ENCODE data around the gene OBSCN. TPM values are rescaled to one million over a fixed set of nuclear protein-coding genes. Genes with fewer than 3 reads are reported as not detected.
A peak's percentile ranks its signal among the peaks of the same experiment; 100 is the strongest.

Gene OBSCN
- total RNA-seq, 2 donors from 2014 or later: 34.3 to 45.2 TPM

DNA sequence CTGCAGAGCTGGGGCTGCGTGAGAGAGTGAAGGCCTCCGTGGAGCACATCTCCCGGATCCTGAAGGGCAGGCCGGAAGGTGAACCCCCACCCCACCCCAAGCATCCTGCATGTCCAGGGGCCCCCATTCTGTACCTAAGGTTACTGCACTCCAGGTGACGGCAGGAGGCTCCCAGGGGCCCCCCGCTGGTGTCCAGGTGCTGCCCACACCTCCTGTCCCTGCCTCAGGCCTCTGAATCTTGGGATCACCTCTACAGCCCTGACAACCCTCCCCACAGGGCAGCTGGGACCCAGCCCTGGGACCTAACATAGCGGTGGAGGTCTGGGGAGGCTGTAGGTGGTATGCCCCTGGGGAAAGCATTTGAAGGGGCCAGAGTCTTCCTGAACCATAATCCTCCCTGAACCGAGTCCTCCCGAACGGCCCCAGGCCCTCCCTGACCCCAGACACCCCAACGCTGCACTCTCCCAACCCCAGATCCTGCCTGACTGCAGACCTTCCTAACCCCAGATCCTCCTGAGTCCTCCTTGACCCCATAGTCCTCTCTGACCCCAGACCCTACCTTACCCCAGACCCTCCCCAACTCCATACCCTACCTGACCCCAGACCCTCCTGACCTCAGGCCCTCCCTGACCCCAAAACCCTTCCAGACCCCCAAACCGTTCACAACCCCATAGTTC lies 165.3 kb downstream of the OBSCN start:
- no peaks in the 10 kb centered on the region for H3K36me3 ChIP-seq
- DNase-seq (ENCODE audit: low spot score): no peak
- H3K9me3 ChIP-seq: no peaks in the 10 kb centered on the region
- no peak overlapping the region for H3K27ac ChIP-seq
- H3K4me1 ChIP-seq (replicated peaks): no peaks in the 10 kb centered on the region
- intact Hi-C loops (cut with DNase I): no loop called here
- no peak overlapping the region for H3K4me3 ChIP-seq
- no peaks in the 10 kb centered on the region for H3K27me3 ChIP-seq (replicated peaks; ENCODE audit: insufficient read depth)
- TF ChIP-seq, protein P1, sequence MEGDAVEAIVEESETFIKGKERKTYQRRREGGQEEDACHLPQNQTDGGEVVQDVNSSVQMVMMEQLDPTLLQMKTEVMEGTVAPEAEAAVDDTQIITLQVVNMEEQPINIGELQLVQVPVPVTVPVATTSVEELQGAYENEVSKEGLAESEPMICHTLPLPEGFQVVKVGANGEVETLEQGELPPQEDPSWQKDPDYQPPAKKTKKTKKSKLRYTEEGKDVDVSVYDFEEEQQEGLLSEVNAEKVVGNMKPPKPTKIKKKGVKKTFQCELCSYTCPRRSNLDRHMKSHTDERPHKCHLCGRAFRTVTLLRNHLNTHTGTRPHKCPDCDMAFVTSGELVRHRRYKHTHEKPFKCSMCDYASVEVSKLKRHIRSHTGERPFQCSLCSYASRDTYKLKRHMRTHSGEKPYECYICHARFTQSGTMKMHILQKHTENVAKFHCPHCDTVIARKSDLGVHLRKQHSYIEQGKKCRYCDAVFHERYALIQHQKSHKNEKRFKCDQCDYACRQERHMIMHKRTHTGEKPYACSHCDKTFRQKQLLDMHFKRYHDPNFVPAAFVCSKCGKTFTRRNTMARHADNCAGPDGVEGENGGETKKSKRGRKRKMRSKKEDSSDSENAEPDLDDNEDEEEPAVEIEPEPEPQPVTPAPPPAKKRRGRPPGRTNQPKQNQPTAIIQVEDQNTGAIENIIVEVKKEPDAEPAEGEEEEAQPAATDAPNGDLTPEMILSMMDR (IDR thresholded peaks at IDR 0.05): no peak
- TF ChIP-seq POLR2AphosphoS5 (IDR thresholded peaks at IDR 0.05): no peak
- no peak for TF ChIP-seq POLR2A (IDR thresholded peaks at IDR 0.05)
- 90% methylated on average over 10 of the region's 12 CpGs for WGBS

DNA sequence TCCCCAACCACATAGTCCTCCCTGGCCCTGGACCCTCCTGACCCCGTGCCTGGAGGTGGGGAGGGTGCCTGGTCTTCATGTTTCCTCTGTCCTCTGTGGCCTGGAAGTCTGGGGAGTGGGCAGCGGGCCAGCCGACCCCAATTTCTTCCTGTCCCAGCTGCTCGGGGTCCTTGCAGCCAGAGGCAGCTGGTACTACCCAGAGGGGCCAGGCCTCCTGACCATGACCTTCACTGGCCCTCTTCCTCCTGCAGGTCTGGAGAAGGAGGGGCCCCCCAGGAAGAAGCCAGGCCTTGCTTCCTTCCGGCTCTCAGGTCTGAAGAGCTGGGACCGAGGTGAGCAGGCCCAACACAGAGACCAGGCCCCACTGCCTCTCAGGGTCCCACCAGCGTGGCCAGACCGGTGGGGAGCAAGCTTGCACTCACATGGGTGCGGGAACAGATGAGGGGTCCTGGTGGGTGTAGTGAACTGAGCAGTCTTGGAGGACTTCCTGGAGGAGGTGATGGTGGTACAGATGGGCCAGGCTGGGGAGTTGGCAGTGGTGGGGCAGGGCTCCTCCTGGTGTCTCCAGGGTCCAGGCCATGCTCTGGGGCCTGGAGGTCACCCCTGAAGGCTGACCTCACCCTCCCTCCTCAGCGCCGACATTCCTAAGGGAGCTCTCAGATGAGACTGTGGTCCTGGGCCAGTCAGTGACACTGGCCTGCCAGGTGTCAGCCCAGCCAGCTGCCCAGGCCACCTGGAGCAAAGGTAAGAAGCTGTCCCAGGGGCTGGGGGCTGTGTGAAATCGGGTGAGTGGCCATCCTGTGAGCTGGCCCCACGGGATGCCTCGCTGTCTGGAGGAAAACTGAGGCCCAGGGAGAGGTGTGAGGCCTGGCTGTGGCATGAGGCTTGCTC lies 166.1 kb downstream of the OBSCN start:
- 93% methylated on average over 14 of the region's 14 CpGs for WGBS
- Histone ChIP-seq H3K9me3 (no peaks in the 10 kb centered on the region), H3K4me3 (no peak overlapping the region), H3K36me3 (no peaks in the 10 kb centered on the region), H3K4me1 (replicated peaks) (no peaks in the 10 kb centered on the region), H3K27ac (no peak overlapping the region), H3K27me3 (replicated peaks; ENCODE audit: insufficient read depth) (no peaks in the 10 kb centered on the region)
- no peak for DNase-seq (ENCODE audit: low spot score)
- intact Hi-C loops (cut with DNase I): no loop called here
- TF ChIP-seq, protein P1 (IDR thresholded peaks at IDR 0.05): no peak
- TF ChIP-seq POLR2A (IDR thresholded peaks at IDR 0.05): no peak
- TF ChIP-seq POLR2AphosphoS5 (IDR thresholded peaks at IDR 0.05): no peak

DNA sequence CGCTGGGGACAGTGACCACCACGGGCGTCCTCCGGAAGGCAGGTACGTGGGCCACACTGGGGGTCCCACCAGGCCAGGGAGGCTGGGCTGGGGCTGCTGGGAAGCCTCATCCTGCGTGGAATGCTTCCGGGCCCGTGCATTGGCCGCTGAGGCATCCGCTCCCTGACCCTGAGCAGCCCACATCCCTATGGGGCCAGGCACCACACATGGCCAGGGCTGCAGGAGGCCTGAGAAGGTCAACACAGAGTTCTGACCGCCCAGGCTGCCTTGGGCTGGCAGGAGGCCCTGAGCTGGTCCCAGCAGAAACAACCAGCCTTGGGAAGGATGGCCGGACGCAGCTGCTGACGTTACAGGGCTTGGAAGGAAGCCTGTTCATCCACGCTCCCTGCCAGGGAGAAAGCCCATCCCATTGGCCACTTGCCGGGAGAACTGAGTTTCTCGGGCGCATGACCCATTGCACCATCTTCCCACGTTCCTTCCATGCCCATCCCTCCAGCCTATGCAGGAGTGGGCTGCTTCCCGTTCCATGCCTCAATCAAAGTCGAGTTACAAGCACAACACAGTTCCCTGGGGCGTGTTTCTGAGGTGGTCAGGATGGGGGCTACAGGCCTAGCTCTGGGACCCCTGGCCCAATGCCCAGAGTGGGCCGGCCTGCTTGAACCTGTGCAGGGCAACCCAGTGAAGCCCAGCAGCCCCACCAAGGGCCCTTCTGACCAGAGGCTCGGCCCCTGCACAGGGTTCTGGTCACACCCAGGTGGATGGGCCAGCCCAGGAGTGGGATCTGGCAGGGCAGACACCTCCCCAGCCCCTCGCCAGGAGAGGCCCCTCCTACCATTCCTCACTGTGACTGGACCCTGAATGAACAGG lies 167.1 kb downstream of the OBSCN start:
- 67% methylated on average over 24 of the region's 25 CpGs for WGBS
- H3K27ac ChIP-seq: peak overlapping the region in 1 of 2 donors; percentile 63
- no peak for TF ChIP-seq POLR2A (IDR thresholded peaks at IDR 0.05)
- peak; percentile 75 for TF ChIP-seq POLR2AphosphoS5 (IDR thresholded peaks at IDR 0.05)
- H3K9me3 ChIP-seq: no peaks in the 10 kb centered on the region
- no peaks in the 10 kb centered on the region for H3K36me3 ChIP-seq
- no peak overlapping the region for H3K4me3 ChIP-seq
- intact Hi-C loops (cut with DNase I): loop anchor here (5.0 kb wide), 1 partner anchor 98 kb away; no protein-coding TSS in a partner anchor
- peak; percentile 58 for DNase-seq (ENCODE audit: low spot score)
- H3K27me3 ChIP-seq (replicated peaks; ENCODE audit: insufficient read depth): no peaks in the 10 kb centered on the region
- no peaks in the 10 kb centered on the region for H3K4me1 ChIP-seq (replicated peaks)

DNA sequence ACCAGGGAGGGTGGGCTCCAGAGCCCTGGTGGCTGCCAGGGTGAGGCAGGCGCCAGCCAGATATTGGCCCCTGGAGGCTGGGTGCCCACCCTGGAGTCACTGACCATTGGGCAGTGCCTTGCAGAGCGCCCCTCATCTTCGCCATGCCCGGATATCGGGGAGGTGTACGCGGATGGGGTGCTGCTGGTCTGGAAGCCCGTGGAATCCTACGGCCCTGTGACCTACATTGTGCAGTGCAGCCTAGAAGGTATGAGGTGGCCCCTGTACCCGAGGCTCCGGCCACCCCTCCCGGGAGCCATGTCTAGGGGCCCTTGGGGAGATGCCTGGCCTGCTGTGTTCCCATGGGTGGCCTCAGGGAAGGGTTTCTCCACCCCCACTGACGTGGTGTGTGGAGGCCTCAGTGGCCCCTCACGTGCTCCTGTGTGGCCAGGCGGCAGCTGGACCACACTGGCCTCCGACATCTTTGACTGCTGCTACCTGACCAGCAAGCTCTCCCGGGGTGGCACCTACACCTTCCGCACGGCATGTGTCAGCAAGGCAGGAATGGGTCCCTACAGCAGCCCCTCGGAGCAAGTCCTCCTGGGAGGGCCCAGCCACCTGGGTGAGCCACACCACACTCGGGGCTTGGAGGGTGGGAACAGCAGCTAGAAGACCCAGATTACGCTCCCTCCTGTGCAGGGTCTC lies 167.9 kb downstream of the OBSCN start:
- no peak for DNase-seq (ENCODE audit: low spot score)
- intact Hi-C loops (cut with DNase I): loop anchor here (5.0 kb wide), 1 partner anchor 98 kb away; no protein-coding TSS in a partner anchor
- 96% methylated on average over 22 of the region's 22 CpGs for WGBS

More for the DNA sequence above, 167.9 kb downstream of the OBSCN start:
- Histone ChIP-seq H3K9me3 (no peaks in the 10 kb centered on the region), H3K27ac (peak overlapping the region in 1 of 2 donors; percentile 63), H3K27me3 (replicated peaks; ENCODE audit: insufficient read depth) (no peaks in the 10 kb centered on the region), H3K4me3 (no peak overlapping the region), H3K4me1 (replicated peaks) (no peaks in the 10 kb centered on the region), H3K36me3 (no peaks in the 10 kb centered on the region)
- TF ChIP-seq, protein P1 (IDR thresholded peaks at IDR 0.05): no peak
- TF ChIP-seq POLR2A (IDR thresholded peaks at IDR 0.05): no peak
- TF ChIP-seq POLR2AphosphoS5 (IDR thresholded peaks at IDR 0.05): no peak

All from prostate gland (tissue), 2 donors.